Endothelial cell of umbilical vein (primary cell): ENCODE data around the gene EPN2. TPM values are rescaled to one million over a fixed set of nuclear protein-coding genes. Genes with fewer than 3 reads are reported as not detected.

ENCODE experiments used
- BruUV-seq: library from RNA; stranded (reverse); fragments of 400-500 nt; replicated peaks from 2 replicates; lab custom pipeline; 2021; lab: Mats Ljungman, UMichigan
- CTCF ChIA-PET: fragments of 300-600, 350-600 bp; sonication (Branson Sonifier 250); formaldehyde crosslinking; loops from one replicate; lab custom pipeline; 2021; ENCODE audit warnings: antibody characterized with exemption, inconsistent platforms; lab: Charles Lee
- POLR2A ChIA-PET: fragments of 300-600, 350-600 bp; sonication (Branson Sonifier 250); formaldehyde crosslinking; loops from one replicate; lab custom pipeline; 2021; ENCODE audit warnings: antibody characterized with exemption, inconsistent platforms; lab: Charles Lee
- DNase-seq: peaks from one replicate; pipeline ENCODE4 v3.0.0-alpha.2; 2011; ENCODE audit warnings: low read depth, low spot score
- FAIRE-seq: peaks from 2 replicates; lab custom pipeline; 2011; peaks lifted over from hg19 to GRCh38; lab: Jason Lieb, UNC
- H2AFZ ChIP-seq: 2 replicates; pipeline ENCODE4 v1.6.0; 2012; ENCODE audit warnings: low read depth, low read length, control low read depth, inconsistent platforms
- H3K27ac ChIP-seq: 2 replicates; pipeline ENCODE4 v1.5.1; 2011; ENCODE audit warnings: low read depth, mild to moderate bottlenecking, control low read depth, low read length, moderate library complexity; ENCODE audit not compliant: insufficient read depth
- H3K27me3 ChIP-seq, 2 experiments: 2 replicates each; pipeline versions ENCODE4 v1.6.0 to v1.6.1; 2011; ENCODE audit warnings: low read length in 2 of 2, mixed read lengths in 1 of 2; ENCODE audit not compliant: control insufficient read depth in 2 of 2, insufficient read depth in 2 of 2
- H3K36me3 ChIP-seq, 2 experiments: 2 replicates in 1 of 2; 3 replicates in 1 of 2; pipeline ENCODE4 v1.5.1; 2011; ENCODE audit warnings: low read length in 2 of 2, mild to moderate bottlenecking in 1 of 2, moderate library complexity in 1 of 2; ENCODE audit not compliant: control insufficient read depth in 2 of 2, insufficient read depth in 2 of 2; ENCODE audit errors: extremely low read depth in 1 of 2
- H3K4me1 ChIP-seq: 3 replicates; pipeline ENCODE4 v1.5.1; 2011; ENCODE audit warnings: mild to moderate bottlenecking, low read length; ENCODE audit not compliant: control insufficient read depth, insufficient read depth; ENCODE audit errors: extremely low read depth
- H3K4me2 ChIP-seq: 2 replicates; pipeline ENCODE4 v1.6.1; 2011; ENCODE audit warnings: low read length, control low read depth, mixed read lengths; ENCODE audit not compliant: insufficient read depth
- H3K4me3 ChIP-seq, 3 experiments: fragments of 200-600 bp in 1 of 3; sonication (generic), shearing (Covaris generic) in 1 of 3; replicated peaks in 1 of 3; 2 replicates each; pipeline ENCODE4 v1.5.1; 2011 to 2016; ENCODE audit warnings: control low read depth in 3 of 3, low read length in 3 of 3, mild to moderate bottlenecking in 2 of 3, inconsistent platforms in 1 of 3, low read depth in 1 of 3, moderate library complexity in 1 of 3; ENCODE audit not compliant: insufficient read depth in 1 of 3
- H3K79me2 ChIP-seq: 2 replicates; pipeline ENCODE4 v1.6.0; 2012; ENCODE audit warnings: low read length, inconsistent platforms; ENCODE audit not compliant: control insufficient read depth, insufficient read depth
- H3K9ac ChIP-seq: replicated peaks from 2 replicates; pipeline ENCODE3; 2011; ENCODE audit warnings: low read length, control low read depth; ENCODE audit not compliant: insufficient read depth; ENCODE audit errors: extremely low read depth
- H3K9me1 ChIP-seq: replicated peaks from 3 replicates; pipeline ENCODE4 v1.6.0; 2011; ENCODE audit warnings: mild to moderate bottlenecking, low read length; ENCODE audit not compliant: control insufficient read depth, insufficient read depth; ENCODE audit errors: extremely low read depth
- H3K9me3 ChIP-seq: replicated peaks from 2 replicates; pipeline ENCODE4 v1.5.1; 2012; ENCODE audit warnings: low read length, inconsistent platforms; ENCODE audit not compliant: control insufficient read depth, insufficient read depth
- H4K20me1 ChIP-seq: replicated peaks from 2 replicates; pipeline ENCODE3; 2011; ENCODE audit warnings: mild to moderate bottlenecking, low read length; ENCODE audit not compliant: control insufficient read depth, insufficient read depth; ENCODE audit errors: extremely low read depth
- EZH2 ChIP-seq: IDR thresholded peaks from 2 replicates; pipeline ENCODE4 v1.6.1; 2012; ENCODE audit warnings: borderline replicate concordance, low read depth, mild to moderate bottlenecking, moderate library complexity, low read length, inconsistent platforms; ENCODE audit not compliant: severe bottlenecking
- FOS ChIP-seq: IDR thresholded peaks from 2 replicates; pipeline ENCODE4 v1.6.1; 2011; ENCODE audit warnings: mild to moderate bottlenecking, low read length, moderate library complexity, borderline replicate concordance; ENCODE audit not compliant: insufficient read depth
- GATA2 ChIP-seq: IDR thresholded peaks from 2 replicates; pipeline ENCODE4 v1.7.0; 2011; ENCODE audit warnings: low read depth, mild to moderate bottlenecking, moderate library complexity, mixed read lengths, low read length; ENCODE audit not compliant: insufficient read length, insufficient read depth
- JUN ChIP-seq: IDR thresholded peaks from 2 replicates; pipeline ENCODE4 v1.6.1; 2011; ENCODE audit warnings: borderline replicate concordance, low read depth; ENCODE audit not compliant: insufficient read length, insufficient read depth
- MYC ChIP-seq: IDR thresholded peaks from one replicate; pipeline ENCODE4 v1.6.1; 2011; ENCODE audit warnings: mild to moderate bottlenecking, low read depth, low read length
- POLR2A ChIP-seq: IDR thresholded peaks from 2 replicates; pipeline ENCODE4 v1.6.1; 2012; ENCODE audit warnings: low read depth, mild to moderate bottlenecking, control low read depth, low read length
- POLR2AphosphoS5 ChIP-seq: IDR thresholded peaks from 2 replicates; pipeline ENCODE4 v1.6.1; 2012; ENCODE audit warnings: low read depth, mild to moderate bottlenecking, control low read depth, low read length, moderate library complexity; ENCODE audit not compliant: insufficient read depth
- dilution Hi-C: fragments of 300-500 bp; cut with MboI; formaldehyde crosslinking; loops from one replicate; pipeline ENCODE4 v1.15.0; 2019; ENCODE audit warnings: low sequenced_read_pairs; ENCODE audit not compliant: extremely low pct_ligation_motif_present
- intact Hi-C: fragments of 100-400 bp; cut with micrococcal nuclease; formaldehyde crosslinking; loops from one replicate; pipeline ENCODE4 v1.10.0; 2022
- polyA plus RNA-seq, 4 experiments: library from polyadenylated mRNA; depleted of rRNA in 3 of 4; stranded (reverse) in 3 of 4; unstranded in 1 of 4; fragments of >200 nt; gene quantifications; 2 replicates each; pipeline versions ENCODE4 v1.2.1 to v1.2.3, GENCODE V29; 2011 to 2012; ENCODE audit warnings: missing spikeins in 1 of 4
- total RNA-seq: library from RNA; stranded (reverse); gene quantifications from 2 replicates; pipeline ENCODE4 v1.2.3, GENCODE V29; 2021
- TF ChIP-seq, protein P1 (sequence below), 2 donors: IDR thresholded peaks; 1 replicate in 1 of 2; 2 replicates in 1 of 2; pipeline ENCODE4 v1.5.1; 2011; ENCODE audit warnings: low read length in 2 of 2, mild to moderate bottlenecking in 2 of 2, moderate library complexity in 2 of 2, control low read depth in 1 of 2, inconsistent platforms in 1 of 2, low read depth in 1 of 2; ENCODE audit not compliant: insufficient read depth in 1 of 2; ENCODE audit errors: extremely low read depth in 1 of 2
- TF ChIP-seq, protein P2 (sequence below): IDR thresholded peaks from 2 replicates; pipeline ENCODE4 v1.6.1; 2011; ENCODE audit not compliant: insufficient read depth, insufficient read length

Gene EPN2
- total and polyA plus RNA-seq, 2 donors (not counting 3 experiments of a cell fraction or from before 2014, with no cell fraction given) = 40.3 to 70.5 TPM

DNA sequence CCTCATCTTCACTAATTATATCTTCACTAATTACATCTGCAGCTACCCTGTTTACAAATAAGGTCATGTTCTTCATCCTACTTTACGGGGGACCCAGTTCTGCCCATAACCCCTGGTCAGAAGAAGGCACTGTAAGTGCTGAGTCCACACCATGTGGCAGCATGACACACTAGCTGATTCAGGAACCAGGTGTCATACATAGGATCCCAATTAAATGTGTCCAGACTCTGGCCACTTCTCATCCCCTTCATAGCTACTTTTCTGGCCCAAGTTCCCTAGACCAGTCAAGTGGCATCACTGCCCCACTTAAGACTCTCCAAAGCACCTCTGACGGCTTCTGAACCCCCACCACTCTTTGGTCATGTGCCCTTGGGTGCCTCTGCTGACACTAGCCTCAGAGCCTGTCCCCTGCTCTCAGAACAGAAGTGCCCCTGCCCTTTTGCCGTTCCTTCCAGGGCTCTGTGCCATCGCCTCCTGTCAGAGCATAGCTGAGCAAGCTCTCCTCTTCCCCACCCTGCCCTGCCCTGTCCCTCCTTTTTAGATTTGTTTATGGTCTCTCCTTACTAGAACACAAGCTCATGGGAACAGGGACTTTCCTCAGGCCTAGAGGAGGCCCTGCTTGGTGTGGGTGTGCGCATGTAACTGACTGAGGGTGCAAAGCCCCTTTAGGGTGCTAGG lies 64.2 kb downstream of the EPN2 start:
- Histone ChIP-seq H3K79me2 (peaks cover 14% of the 10 kb centered on the region), H4K20me1 (no peaks in the 10 kb centered on the region), H3K4me1 (peaks cover 23% of the 10 kb centered on the region), H3K27ac (no peak overlapping the region), H3K9ac (no peak overlapping the region), H3K9me1 (no peaks in the 10 kb centered on the region), H3K4me2 (no peak overlapping the region), H3K9me3 (no peaks in the 10 kb centered on the region), H3K27me3 (no peaks in the 10 kb centered on the region), H3K36me3 (peaks cover 0 to 6% of the 10 kb centered on the region in 2 experiments), H2AFZ (no peak overlapping the region), H3K4me3 (no peak overlapping the region)
- no peak for FAIRE-seq
- CTCF ChIA-PET = interaction anchor here (0.8 to 1.8 kb wide), 6 partner anchors 11 to 61 kb away, joined by 3 to 5 read pairs (median 3); partner anchors contain the start of gene B9D1
- intact Hi-C loops (no loop called here), dilution Hi-C loops (no loop called here)
- POLR2A ChIA-PET = no interaction called here
- no TSS peak for BruUV-seq
- DNase-seq = no peak
- TF ChIP-seq JUN (no peak), GATA2 (no peak), MYC (no peak)
- TF ChIP-seq, protein P1, sequence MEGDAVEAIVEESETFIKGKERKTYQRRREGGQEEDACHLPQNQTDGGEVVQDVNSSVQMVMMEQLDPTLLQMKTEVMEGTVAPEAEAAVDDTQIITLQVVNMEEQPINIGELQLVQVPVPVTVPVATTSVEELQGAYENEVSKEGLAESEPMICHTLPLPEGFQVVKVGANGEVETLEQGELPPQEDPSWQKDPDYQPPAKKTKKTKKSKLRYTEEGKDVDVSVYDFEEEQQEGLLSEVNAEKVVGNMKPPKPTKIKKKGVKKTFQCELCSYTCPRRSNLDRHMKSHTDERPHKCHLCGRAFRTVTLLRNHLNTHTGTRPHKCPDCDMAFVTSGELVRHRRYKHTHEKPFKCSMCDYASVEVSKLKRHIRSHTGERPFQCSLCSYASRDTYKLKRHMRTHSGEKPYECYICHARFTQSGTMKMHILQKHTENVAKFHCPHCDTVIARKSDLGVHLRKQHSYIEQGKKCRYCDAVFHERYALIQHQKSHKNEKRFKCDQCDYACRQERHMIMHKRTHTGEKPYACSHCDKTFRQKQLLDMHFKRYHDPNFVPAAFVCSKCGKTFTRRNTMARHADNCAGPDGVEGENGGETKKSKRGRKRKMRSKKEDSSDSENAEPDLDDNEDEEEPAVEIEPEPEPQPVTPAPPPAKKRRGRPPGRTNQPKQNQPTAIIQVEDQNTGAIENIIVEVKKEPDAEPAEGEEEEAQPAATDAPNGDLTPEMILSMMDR (IDR thresholded peaks at IDR 0.05; ENCODE audit: extremely low read depth in 1 of 2, insufficient read depth in 1 of 2, low read depth in 1 of 2, low read length in 2 of 2) = no peak

DNA sequence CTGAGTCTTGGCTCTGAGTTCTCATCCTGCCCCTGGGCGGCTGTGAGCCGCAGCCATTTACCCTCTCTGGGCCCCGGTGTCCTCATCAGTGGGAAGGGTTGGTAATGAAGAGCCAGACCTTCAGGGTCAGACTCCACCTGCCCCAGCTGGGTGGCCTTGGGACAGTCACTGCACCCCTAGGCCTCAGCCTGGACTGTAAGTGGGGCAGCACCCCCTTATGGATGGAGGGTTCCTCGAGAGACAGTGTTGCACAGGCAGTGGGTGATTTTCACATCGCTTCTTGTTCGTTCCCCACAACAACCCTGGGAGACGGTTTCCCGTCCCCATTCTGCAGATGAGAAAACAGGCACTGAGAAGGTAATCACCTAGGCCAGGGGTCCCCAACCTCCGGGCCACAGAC lies 64.8 kb downstream of the EPN2 start:
- H3K27ac ChIP-seq = no peak overlapping the region
- H3K4me2 ChIP-seq = no peak overlapping the region
- no peaks in the 10 kb centered on the region for H4K20me1 ChIP-seq
- H3K9me3 ChIP-seq = no peaks in the 10 kb centered on the region
- CTCF ChIA-PET = interaction anchor here (0.8 kb wide), 1 partner anchor 61 kb away, joined by 3 read pairs; the partner anchor contains the start of gene B9D1
- TF ChIP-seq JUN (no peak), EZH2 (no peak), POLR2AphosphoS5 (no peak), GATA2 (no peak), FOS (no peak), POLR2A (no peak)
- TF ChIP-seq, protein P2, sequence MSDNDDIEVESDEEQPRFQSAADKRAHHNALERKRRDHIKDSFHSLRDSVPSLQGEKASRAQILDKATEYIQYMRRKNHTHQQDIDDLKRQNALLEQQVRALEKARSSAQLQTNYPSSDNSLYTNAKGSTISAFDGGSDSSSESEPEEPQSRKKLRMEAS = no peak
- intact Hi-C loops = no loop called here
- no peak overlapping the region for H2AFZ ChIP-seq
- peaks cover 23% of the 10 kb centered on the region for H3K4me1 ChIP-seq
- peaks cover 14% of the 10 kb centered on the region for H3K79me2 ChIP-seq
- H3K9me1 ChIP-seq = no peaks in the 10 kb centered on the region
- H3K9ac ChIP-seq = no peak overlapping the region
- dilution Hi-C loops = no loop called here
- DNase-seq (no peak), FAIRE-seq (no peak)
- H3K4me3 ChIP-seq = no peak overlapping the region
- H3K36me3 ChIP-seq = peaks cover 0 to 6% of the 10 kb centered on the region in 2 experiments
- POLR2A ChIA-PET = no interaction called here
- H3K27me3 ChIP-seq = no peaks in the 10 kb centered on the region
- BruUV-seq = no TSS peak
